AG04449 (cell line): ENCODE measurements around the gene ZIC1.

Experiments used
- CTCF ChIA-PET: fragments of 350-600 bp; formaldehyde crosslinking; extraction: SDS; loops from one replicate; lab custom pipeline; 2021; ENCODE audit warnings: antibody characterized with exemption; lab: Yijun Ruan, JAX
- POLR2A ChIA-PET: fragments of 400-600, 350-600 bp; formaldehyde crosslinking; extraction: SDS; loops from one replicate; lab custom pipeline; 2020; ENCODE audit warnings: antibody characterized with exemption, inconsistent platforms; lab: Yijun Ruan, JAX
- DNase-seq: peaks from one replicate; pipeline ENCODE4 v3.0.0-alpha.2; 2010; ENCODE audit warnings: low read depth, low spot score
- H3K4me3 ChIP-seq: 2 replicates; pipeline ENCODE4 v1.5.1; 2011; ENCODE audit warnings: low read depth, mild to moderate bottlenecking, control low read depth, low read length
- CTCF ChIP-seq: IDR thresholded peaks from one replicate; pipeline ENCODE4 v1.5.1; 2011; ENCODE audit warnings: mild to moderate bottlenecking, moderate library complexity, low read length, control low read depth, inconsistent platforms; ENCODE audit not compliant: insufficient read depth; ENCODE audit errors: missing control alignments

The ZIC1 gene

DNA sequence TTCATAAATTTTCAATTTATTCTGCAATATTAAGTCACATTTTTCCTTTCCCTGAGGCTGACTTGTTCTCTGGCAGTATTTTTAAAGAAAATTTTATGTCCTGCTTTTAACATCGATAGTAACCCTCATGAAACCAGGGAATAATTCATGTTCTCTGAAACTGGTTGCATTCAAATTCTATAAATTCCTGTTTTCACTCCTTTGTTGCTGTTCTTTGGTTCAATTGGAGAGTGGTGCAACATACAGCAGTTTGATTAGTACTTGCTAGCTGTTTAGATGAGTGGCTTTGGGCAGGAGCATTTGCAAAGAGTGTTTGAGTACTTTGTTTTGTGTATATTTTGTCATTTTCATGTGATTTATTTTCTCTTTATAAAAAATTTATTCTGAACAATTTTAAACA is 19.2 kb downstream of the ZIC1 start:
- no peak overlapping the region for H3K4me3 ChIP-seq
- TF ChIP-seq CTCF = no peak
- CTCF ChIA-PET = no interaction called here
- DNase-seq = no peak
- POLR2A ChIA-PET = no interaction called here

GRCh38 chr3:147428754-147429153 is 19.6 kb downstream of the ZIC1 start:
- CTCF ChIA-PET = no interaction called here
- DNase-seq = no peak
- POLR2A ChIA-PET = no interaction called here
- H3K4me3 ChIP-seq = no peak overlapping the region
- TF ChIP-seq CTCF = no peak

DNA sequence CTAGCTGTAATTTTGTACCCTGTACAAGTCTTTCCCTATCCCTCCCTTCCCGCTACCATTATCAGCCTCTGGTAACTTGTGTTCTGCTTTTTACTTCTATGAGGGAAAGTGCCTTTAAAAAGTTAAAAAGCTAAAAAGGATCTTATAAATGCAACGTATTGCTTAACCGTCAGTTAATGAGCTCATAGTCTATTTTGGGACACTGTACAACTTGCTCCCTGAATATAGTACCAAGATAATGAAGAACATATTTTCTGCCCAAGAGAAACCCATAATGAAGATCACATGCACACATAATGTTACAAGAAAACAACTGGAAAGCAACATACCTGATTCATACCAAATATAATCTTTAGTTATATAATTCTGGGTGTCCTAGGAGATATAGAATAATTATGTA is 22.6 kb downstream of the ZIC1 start:
- no peak for DNase-seq
- CTCF ChIA-PET = no interaction called here
- POLR2A ChIA-PET = no interaction called here
- no peak overlapping the region for H3K4me3 ChIP-seq
- no peak for TF ChIP-seq CTCF

GRCh38 chr3:147447224-147447623 is 38.1 kb downstream of the ZIC1 start:
- no peak for TF ChIP-seq CTCF
- POLR2A ChIA-PET = no interaction called here
- no peak overlapping the region for H3K4me3 ChIP-seq
- DNase-seq = no peak
- CTCF ChIA-PET = no interaction called here

GRCh38 chr3:147449669-147450068 is 40.5 kb downstream of the ZIC1 start:
- ChIA-PET CTCF (no interaction called here), POLR2A (no interaction called here)
- H3K4me3 ChIP-seq = no peak overlapping the region
- TF ChIP-seq CTCF = no peak
- DNase-seq = no peak

DNA sequence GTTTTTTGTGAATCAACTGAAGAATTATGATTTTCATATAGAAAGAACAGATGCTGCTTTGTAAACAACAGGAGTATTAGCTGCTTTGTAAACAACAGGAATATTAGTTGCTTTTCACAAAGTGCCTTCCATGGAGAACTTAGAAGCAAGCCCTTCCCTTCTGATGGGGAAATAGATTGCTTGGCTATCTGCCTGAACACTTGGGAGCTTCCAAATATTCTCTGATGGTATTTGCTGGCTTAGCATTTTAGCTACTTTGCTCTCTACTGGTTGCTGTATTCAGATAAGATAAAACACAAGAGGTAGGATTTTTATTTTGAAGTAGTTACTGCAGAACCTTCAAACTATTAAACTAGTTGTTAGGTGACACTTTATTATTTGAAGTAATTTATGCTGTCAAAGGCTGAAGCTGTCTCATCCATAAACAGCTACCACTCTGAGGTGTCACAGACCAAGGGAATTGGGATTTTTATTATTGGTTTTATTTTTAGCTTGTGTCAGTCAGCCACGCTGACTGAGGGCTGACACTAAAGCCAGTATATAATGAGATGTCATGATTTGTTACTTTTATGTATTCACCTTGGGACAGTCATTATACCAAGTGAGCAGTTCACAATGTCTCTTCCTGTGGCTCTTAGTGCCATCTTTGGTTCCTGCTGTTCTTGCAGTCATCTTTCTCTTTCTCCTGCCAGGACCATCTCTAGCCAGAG is 50.0 kb downstream of the ZIC1 start:
- ChIA-PET CTCF (interaction anchor here (1.0 kb wide), 1 partner anchor 20 kb away, joined by 3 read pairs; no protein-coding TSS in a partner anchor), POLR2A (no interaction called here)
- H3K4me3 ChIP-seq = no peak overlapping the region
- TF ChIP-seq CTCF = no peak
- DNase-seq = no peak
